C4-2B (cell line): ENCODE data around the gene GNPTG.

Experiments
- ZFX ChIP-seq: fragments of 450-650 bp; IDR thresholded peaks from 2 replicates; pipeline ENCODE4 v1.6.1; 2017
- TF ChIP-seq, protein P1 (sequence below): fragments of 450-650 bp; conservative IDR thresholded peaks from 2 replicates; pipeline ENCODE4 v1.5.1; 2017; ENCODE audit warnings: mild to moderate bottlenecking

- TF ChIP-seq, protein P1, sequence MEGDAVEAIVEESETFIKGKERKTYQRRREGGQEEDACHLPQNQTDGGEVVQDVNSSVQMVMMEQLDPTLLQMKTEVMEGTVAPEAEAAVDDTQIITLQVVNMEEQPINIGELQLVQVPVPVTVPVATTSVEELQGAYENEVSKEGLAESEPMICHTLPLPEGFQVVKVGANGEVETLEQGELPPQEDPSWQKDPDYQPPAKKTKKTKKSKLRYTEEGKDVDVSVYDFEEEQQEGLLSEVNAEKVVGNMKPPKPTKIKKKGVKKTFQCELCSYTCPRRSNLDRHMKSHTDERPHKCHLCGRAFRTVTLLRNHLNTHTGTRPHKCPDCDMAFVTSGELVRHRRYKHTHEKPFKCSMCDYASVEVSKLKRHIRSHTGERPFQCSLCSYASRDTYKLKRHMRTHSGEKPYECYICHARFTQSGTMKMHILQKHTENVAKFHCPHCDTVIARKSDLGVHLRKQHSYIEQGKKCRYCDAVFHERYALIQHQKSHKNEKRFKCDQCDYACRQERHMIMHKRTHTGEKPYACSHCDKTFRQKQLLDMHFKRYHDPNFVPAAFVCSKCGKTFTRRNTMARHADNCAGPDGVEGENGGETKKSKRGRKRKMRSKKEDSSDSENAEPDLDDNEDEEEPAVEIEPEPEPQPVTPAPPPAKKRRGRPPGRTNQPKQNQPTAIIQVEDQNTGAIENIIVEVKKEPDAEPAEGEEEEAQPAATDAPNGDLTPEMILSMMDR = no peak
- TF ChIP-seq ZFX = no peak
Observed at GRCh38 chr16:1389762-1390161, 38.0 kb downstream of the GNPTG start.
